Kidney tubule cell (primary cell): ENCODE results near the gene RAD21L1.
"Not testable (repeated sequence)": the region's sequence is repeated elsewhere in the genome, so short reads cannot be mapped to it uniquely, and the experiment has no call there.

Experiments used
- DNase-seq: peaks from one replicate; pipeline ENCODE4 v3.0.0-alpha.2; 2018; ENCODE audit warnings: low spot score

The RAD21L1 gene

DNA sequence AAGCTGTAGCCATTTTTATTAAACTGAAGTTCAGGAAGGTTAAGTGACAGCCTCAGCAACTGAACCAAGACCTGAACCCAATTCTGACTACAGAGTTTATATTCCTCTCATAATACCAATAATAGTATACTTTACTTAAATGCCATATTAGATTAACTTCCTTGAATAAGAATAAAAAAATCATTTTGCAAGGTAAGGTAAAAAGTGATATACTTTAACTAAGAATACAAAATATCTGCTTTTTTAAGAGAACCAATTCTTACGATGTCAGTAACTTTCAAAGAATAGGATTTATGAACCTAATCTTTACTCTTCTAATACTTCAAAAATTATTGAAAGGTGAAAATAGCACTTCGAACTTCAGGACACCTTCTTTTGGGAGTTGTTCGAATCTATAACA, 3.7 kb downstream of the RAD21L1 start:
- no peak for DNase-seq

DNA sequence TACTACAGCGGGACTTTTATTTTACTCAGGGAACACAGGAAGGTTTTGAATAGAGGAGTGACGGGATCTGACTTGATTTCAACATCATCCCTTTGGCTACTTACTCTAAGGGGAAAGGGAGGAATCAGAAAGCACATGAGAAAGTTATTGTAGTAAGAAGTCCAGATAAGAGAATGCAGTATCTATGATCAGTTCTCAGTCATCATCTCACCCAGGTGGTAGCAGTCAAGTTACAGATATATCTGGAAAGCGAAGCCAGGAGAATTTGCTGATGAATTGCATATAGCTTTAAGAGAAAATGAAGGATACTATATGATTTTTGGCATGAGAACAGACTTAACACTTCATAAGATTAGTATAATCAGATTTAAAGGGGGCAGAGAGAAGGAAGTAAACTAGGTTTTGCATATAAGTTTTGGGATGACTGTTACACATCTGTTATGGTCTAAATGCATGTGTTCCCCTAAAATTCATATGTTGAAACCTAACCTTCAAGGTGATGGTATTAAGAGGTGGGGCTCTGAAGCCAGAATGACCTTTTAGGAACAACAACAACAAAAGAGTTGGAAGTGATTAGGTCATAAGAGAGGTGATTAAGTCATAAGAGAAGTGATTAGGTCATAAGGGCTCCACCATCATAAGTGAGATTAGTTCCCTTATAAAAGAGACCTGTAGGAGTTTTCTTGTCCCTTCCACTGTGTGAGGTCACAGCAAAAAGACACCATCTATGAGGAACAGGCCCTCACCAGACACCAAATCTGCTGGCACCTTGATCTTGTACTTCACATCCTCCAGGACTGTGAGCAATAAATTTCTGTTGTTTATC, 6.7 kb downstream of the RAD21L1 start:
- no peak for DNase-seq

DNA sequence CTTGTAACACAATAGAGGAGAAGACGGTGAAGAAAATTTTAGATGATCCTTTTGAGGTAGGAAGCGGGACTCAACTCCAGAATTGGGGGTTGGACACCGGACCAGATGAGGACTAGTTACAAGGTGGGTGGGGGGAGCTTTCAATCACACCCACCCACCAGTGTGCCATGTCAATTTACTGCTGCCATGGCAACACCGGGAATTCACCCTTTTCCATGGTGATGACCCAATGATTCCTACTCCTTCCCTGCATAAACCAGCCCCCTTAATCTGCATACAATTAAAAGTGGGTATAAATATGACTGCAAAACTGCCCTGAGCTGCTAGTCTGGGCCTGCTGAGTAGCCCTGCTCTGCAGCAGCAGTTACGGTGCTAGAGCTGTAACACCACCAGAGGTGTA, 14.7 kb downstream of the RAD21L1 start:
- no peak for DNase-seq

DNA sequence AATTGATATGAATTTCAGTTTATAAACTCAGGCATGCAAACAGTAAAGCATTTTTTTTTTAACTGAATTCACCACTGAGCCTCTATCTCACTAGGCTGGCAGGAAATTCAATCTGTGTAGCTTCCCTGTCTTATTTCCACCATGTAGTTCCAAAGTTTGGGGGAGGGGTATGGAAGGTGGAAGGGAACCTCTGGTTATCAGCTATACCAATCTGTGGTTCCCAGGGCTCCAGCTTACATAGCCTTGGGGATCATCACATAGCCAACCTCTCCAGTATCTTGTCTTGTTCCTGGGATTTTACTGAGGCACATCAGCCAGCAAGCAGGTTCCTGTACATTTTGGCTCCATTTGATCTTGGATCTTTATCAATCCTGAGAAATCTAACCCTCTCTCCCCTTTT, 15.6 kb downstream of the RAD21L1 start:
- DNase-seq: no peak

DNA sequence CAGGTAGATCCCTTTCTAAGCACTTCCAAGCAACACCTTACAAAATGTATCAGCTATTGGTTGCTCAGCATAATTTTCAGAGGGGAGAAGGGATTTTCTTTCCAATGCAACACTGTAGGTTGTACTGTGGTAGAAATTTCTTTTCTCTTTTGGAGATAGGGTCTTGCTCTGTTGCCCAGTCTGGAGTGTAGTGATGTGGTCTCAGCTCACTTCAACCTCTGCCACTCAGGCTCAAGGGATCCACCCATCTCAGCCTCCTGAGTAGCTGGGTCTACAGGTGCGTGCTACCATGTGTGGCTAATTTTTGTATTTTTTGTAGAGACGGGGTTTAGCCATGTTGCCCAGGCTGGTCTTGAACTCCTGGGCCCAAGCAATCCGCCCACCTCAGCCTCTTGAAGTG, 16.3 kb downstream of the RAD21L1 start:
- DNase-seq: no peak

DNA sequence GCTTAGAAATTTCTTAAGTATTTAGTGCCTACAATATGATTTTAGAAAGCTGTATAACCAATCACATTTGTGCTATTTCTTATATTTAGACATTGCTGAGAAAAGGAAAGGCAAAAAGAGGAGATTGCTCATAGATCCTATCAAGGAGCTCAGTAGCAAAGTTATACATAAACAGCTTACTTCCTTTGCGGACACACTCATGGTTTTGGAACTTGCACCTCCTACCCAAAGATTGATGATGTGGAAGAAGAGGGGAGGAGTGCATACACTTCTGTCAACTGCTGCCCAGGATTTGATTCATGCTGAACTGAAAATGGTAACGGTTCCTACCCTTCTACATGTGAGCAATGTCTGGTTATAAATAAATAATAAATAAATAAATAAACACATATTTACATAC, 16.7 kb downstream of the RAD21L1 start:
- DNase-seq: peak; percentile 94

DNA sequence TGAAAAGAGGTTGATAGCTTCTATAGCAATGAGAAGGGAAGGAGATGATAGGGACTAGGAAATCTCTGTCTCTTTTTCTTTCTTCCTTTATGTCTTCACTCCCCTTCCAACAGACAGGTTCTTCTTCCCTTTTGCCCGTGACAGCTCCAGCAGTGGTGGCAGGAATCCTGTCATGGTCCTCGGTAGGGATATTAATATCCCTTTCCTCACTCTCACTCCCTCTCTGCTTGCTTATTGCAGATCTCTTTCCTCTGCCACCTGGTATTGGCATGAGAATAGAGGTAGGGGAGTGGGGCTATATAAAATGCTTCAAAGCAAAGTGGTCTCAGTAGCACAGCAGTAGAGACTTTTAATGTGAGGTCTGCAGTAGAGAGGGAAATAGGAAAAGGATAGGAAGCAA, 19.7 kb downstream of the RAD21L1 start:
- DNase-seq: no peak

DNA sequence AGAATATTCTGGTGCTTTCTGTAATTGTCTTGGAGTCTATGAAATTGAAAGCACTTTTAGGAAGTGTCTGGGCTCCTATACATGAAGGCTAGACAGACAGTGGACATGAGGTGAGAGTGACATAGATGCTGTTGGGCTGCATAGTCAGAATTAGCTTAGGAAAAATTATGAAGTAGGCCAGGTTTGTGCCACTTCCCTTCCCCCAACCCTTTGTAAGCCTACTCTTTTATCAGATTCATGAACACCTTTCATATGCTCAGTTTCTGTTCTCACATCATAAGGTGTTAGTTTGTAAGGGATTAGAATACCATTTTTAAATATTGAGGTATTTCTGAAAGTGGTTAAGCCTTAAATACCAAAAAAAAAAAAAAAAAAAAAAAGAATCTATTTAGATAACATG, 21.8 kb downstream of the RAD21L1 start:
- no peak for DNase-seq

DNA sequence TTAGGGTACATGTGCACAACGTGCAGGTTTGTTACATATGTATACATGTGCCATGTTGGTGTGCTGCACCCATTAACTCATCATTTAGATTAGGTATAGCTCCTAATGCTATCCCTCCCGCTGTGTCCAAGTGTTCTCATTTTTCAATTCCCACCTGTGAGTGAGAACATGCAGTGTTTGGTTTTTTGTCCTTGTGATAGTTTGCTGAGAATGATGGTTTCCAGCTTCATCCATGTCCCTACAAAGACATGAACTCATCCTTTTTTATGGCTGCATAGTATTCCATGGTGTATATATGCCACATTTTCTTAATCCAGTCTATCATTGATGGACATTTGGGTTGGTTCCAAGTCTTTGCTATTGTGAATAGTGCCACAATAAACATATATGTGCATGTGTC, 24.4 kb downstream of the RAD21L1 start:
- DNase-seq: not testable (repeated sequence)

DNA sequence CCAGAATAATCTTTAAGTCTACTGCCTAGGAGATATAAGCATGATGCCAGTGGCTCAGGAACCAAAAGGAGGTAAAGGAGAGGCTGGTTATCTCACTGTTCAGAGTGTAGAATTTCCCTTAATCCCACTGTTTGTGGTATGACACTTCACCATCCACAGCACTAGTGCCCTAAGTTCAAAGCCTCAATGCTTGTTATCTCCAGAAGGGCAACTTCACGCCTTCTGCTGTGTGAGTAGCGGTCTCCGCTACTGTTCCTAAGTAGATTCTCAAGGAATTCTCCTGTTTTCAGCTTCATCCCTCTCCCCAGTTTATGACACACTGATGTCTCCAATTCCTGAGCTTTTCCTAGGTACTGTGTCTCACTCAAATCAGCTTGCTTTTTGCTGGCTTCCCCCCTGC, 26.6 kb downstream of the RAD21L1 start:
- DNase-seq: no peak

DNA sequence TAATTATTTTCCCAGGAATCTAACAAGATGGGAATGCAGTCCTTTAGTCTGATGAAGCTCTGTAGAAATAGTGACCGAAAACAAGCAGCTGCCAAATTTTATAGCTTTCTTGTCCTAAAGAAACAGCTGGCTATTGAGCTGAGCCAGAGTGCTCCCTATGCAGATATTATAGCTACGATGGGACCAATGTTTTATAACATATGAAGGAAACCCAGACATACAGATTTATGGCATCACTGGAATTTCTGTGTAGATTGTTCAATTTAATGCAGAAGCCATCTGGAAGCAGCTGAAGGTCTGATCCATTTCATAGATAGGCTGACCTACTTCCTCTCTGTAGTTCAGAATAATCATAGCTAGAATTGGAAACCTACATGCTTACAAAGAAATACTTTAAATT, 28.4 kb downstream of the RAD21L1 start:
- no peak for DNase-seq

DNA sequence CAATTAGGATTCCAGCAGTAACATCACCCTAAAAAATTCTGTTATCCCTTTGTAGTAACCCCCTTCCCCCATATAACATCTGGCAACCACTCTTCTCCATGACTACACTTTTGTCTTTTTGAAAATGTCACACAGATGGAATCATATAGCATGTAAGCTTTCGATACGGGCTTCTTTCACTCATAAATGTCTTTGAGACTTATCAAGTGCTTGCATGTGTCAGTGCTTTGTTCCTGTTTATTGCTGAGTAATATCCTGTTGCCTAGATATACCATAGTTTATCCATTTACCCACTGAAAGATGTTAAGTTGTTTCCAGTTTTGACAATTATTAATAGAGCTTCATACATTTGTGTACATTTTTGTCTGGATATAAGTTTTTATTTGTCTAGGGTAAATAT, 29.8 kb downstream of the RAD21L1 start:
- DNase-seq: no peak

DNA sequence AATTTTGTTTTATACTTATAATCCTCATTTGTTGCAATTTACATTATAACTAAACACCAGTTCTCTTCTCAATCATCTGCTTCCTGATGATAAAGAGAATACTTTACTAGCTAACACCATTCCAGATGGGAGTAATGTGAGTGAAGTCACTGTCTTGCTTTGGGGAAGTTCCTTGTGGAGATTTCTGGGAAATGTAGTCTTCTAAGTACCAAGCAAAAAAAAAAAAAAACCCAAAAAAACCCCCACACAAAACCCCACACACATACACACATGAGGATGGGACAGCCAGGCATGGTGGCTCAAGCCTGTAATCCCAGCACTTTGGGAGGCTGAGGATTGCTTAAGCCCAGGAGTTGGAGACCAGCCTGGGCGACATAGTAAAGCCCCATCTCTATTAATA, 38.0 kb downstream of the RAD21L1 start:
- DNase-seq: peak; percentile 26

DNA sequence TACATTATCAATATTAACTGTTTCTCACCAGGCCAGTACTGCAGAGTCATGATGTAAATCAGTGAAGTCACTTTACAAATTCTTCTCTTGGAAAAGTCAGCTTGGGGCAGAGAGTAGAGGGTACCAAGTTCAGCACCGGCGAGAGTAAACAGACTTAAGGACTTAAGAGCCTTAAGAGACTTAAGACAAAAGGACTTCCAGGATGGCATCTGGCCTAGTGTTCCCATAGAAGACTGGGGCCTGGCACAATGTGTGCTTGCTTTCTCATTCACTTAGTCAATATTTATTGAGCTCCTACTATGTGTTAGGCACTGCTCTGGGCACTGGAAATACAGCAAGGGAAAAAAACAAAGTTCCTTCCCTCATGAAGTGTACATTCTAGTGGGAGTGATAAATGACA, 38.9 kb downstream of the RAD21L1 start:
- no peak for DNase-seq

DNA sequence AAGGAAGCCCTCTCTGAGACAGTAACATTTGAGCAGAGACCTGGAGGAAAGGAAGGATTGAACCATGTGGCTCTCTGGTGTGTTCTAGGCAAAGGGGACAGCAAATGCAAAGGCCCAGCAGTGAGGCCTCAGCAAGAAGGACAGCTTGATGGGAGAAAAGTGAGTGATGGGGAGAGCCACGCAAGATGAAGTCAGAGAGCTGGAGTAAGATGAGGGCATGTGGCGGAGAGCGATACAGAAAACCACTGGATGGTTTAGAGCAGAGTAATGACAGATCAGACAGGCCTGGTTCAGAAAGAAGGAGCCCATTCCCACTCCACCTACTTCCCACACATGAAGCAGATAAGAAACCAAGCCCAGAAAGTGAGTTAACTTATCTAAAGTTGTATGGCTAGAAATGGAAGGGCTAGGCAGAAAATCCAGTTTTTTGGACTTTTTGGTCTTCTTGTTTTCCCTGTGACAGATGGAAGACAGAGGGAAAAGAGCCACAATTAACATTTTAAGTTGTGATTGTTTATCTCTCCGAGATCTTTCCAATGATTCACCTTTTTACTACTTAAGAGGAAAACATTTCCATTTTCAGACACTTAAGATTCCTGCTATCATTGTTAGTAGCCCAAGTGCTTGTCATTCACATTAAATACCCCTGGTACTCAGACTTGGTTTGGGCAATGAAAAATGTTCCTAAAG, 39.5 kb downstream of the RAD21L1 start:
- DNase-seq: no peak

DNA sequence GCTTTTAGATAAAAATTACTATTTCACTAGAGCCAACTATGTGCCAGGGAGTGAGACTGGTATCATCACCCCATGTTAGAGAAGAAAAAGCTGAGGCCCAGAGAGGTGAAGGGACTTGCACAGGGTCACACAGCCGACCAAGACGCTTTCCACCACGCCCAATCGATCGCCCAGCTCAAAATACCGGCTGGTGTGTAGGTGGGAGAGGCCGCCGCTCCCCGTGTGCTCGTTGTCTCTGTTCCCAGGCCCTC, 40.0 kb downstream of the RAD21L1 start:
- no peak for DNase-seq

DNA sequence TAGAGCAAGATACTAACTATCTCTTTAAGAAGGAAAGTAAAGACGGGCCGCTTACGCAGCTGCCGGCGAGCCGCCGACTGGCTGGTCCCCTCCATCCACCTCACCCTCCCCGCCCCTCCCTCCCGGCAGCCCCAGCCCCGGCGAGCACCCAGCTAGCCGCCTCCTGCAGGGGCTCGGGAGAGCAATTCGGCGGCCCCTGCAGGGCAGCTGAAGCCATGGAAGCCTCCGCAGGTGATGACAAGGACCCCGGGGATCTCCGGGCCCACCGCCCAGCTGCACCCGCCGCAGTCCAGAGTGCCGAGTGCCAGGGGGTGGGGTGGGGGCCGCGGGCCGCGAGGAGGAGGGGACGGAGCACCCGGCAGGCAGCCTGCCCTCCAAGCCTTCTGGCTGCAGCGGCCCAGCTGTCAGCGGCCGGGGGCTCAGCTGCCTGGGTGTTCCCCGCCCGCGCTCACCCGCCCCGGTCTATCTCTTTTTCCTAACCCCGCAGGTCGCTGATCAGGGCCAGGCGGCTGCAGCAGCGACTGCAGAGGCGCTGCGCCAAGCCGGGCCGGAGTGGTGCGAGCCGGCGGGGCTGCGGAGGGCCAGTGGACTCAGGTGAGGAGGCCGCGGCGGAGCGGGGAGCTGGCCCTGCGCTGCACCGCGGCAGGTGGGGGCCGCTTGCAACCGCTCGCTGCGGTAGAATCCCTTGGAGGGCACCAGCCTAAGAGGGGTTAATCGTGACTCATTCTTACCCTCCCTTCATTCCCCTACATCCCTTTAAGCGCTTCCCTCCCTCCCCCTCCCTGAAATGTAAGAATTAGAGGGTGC, 40.5 kb downstream of the RAD21L1 start, which contains the start of gene SNPH:
Gene SNPH (plus strand): TSS at position 128 of the 807 bp plus-strand sequence. CDS start 29,946 bp downstream, outside the sequence.
- peak; percentile 80 for DNase-seq

DNA sequence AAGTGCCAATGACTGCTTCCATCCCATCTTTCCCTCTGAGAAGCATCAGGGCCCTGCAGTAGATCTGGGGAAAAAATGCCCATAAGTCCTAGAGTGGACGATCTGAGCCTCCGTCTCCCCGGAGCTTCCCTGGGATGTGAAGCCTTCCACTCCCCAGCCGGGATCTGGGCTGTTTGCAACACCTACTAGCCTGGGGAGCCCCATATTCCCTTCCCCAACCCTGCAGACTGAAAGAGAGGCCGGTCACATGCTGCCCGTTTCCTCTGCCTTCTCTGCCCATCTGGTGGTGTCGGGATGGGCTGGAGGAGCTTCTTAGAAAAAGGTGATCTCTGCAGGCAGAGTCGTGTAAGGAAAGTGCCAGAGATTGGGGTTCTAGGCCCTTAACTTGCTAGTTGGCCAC, 41.3 kb downstream of the RAD21L1 start:
- no peak for DNase-seq

DNA sequence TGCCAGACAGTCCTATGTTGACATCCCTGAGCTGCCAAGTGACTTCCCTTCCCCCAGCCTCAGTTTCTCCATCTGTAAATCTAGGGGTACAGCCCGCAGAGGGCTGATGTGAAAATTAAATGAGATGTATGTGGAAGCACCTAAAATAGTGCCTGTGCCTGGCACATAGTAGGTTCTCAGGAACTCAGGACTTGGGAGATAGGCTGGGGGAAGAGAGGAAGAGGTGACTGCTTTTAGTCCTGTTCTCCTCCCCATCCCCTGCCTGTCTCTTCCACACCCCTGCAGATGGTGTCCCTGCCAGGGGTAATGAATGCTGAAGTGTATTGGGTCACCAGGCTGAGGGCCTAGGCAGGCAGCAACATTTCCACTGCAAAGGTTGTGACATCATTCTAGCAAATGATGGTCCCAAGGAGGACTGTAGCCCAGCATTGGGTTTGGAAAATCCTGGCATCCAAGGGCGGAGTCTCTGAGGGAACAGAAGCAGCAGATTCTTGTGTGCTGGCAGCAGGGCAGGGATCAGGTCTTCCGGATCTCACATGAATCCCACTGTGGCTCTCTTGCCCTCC, 42.0 kb downstream of the RAD21L1 start:
- no peak for DNase-seq

DNA sequence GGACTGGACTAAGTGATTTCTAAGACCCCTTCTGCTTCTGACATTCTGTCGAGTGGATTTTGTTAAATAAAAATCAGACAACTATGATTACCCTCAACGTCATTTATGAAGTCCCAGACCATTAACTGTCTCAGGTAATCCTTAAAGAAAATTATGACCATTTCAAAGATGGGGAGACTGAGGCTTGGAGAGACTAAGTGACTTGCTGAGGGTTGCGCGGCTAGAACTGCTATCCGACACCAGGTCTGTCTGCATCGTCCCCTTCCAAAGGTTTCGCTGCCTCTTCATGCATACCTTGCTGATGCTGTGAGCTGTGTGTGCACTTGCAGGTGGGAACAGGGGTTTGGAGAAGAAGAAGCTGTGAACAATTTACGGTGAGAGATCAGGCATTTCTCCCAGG, 43.4 kb downstream of the RAD21L1 start:
- no peak for DNase-seq

DNA sequence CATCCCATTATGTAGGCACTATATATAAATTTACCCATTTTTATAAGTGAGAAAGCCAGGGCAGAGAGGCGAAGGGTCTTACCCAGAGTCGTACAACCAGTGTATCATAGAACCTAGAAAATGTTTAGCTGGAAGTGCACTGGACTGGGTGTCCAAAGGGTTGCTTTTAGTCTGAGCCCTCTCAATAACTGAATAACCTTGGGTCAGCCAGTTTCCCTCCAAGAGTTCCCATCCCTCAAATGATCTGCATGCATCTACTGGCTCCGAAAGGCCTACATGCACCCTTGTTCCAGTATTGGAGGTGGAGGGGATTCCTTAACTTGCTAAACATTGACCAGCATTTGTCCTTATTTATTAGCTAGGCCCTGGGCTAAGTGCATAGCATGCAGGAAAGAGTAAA, 44.0 kb downstream of the RAD21L1 start:
- DNase-seq: no peak

DNA sequence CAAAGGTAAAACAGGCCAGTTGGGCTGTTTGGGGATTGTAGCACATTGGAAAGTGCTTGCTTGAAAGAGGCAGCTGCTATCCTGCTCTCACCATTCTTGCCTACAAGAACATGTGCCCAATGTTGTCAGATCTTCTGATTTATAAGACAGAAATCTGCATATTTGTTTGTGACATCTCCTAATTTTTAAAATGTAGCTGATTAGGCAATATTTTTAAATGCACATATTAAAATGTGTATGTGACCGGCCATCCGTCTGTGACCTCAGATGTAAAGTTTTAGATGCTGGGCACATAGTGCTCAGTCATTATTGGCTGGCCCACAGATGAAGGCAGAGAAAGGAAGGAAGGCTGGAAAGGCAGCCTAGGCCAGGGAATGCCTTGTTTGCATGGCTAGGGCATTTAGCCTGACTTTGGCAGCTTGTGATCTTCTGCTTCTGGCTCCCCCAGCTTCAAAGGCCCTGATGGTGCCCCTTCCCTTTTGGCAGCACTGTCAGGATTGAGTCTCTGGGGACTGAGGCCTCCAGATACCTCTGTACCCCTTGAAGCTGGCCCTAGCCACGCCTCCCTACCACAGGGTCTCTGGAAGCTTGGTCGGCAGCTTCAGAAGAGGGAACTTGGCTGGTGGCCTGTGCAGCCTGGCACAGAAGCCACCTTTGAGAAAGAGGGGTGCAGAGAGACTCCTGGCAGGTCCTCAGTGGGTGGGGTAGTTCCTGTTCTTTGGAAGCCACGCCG, 46.7 kb downstream of the RAD21L1 start:
- DNase-seq: no peak
